ENCODE data around the gene PRLHR. TPM values are rescaled to one million over a fixed set of nuclear protein-coding genes. Genes with fewer than 3 reads are reported as not detected.

The PRLHR gene
- total RNA-seq, 6 experiments from 2014 or later = not detected

- no peak for DNase-seq
- H3K27ac Mint-ChIP-seq = no peak overlapping the region
- H3K36me3 Mint-ChIP-seq (ENCODE audit: low read depth) = no peaks in the 10 kb centered on the region
- H3K4me3 Mint-ChIP-seq = no peak overlapping the region
- TF ChIP-seq, protein P1, sequence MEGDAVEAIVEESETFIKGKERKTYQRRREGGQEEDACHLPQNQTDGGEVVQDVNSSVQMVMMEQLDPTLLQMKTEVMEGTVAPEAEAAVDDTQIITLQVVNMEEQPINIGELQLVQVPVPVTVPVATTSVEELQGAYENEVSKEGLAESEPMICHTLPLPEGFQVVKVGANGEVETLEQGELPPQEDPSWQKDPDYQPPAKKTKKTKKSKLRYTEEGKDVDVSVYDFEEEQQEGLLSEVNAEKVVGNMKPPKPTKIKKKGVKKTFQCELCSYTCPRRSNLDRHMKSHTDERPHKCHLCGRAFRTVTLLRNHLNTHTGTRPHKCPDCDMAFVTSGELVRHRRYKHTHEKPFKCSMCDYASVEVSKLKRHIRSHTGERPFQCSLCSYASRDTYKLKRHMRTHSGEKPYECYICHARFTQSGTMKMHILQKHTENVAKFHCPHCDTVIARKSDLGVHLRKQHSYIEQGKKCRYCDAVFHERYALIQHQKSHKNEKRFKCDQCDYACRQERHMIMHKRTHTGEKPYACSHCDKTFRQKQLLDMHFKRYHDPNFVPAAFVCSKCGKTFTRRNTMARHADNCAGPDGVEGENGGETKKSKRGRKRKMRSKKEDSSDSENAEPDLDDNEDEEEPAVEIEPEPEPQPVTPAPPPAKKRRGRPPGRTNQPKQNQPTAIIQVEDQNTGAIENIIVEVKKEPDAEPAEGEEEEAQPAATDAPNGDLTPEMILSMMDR (IDR thresholded peaks at IDR 0.05) = no peak
- no peaks in the 10 kb centered on the region for H3K9me3 Mint-ChIP-seq
- no peaks in the 10 kb centered on the region for H3K4me1 Mint-ChIP-seq (ENCODE audit: low read depth)
- H3K27me3 Mint-ChIP-seq (ENCODE audit: insufficient read depth) = peaks cover 19% of the 10 kb centered on the region
These were observed 53.2 kb downstream of the PRLHR start for GRCh38 chr10:118542205-118542604.

GRCh38 chr10:118541718-118542117 lies 53.7 kb downstream of the PRLHR start:
- Mint-ChIP-seq H3K9me3 (no peaks in the 10 kb centered on the region), H3K27ac (no peak overlapping the region), H3K27me3 (ENCODE audit: insufficient read depth) (peaks cover 19% of the 10 kb centered on the region)

More at GRCh38 chr10:118541718-118542117, 53.7 kb downstream of the PRLHR start:
- TF ChIP-seq, protein P1 (IDR thresholded peaks at IDR 0.05) = no peak
- Mint-ChIP-seq H3K4me1 (ENCODE audit: low read depth) (no peaks in the 10 kb centered on the region), H3K4me3 (no peak overlapping the region), H3K36me3 (ENCODE audit: low read depth) (no peaks in the 10 kb centered on the region)
- DNase-seq = no peak

Other genes starting within 250 kb of the PRLHR start
- gene CACUL1, start 159.3 kb upstream of the PRLHR start, total RNA-seq (2021; fragmentation: NEBNext Ultra II Directional; extraction: Animal tissue kit (Norgen Biotek cat#: 25700)) = 10 to 100 TPM; 31.5 to 34.0 (median 32.7) TPM

Measured in HFFc6 (cell line).